GM18909 (cell line): ENCODE measurements around the gene BID.
"Not testable (repeated sequence)": the region's sequence is repeated elsewhere in the genome, so short reads cannot be mapped to it uniquely, and the experiment has no call there.

Experiments used
- ATAC-seq: cut with Tn5 transposase; IDR thresholded peaks from one replicate; pipeline ENCODE4 v1.9.1; 2021; ENCODE audit warnings: mild to moderate bottlenecking; ENCODE audit not compliant: unreplicated experiment, poor library complexity

Gene BID

DNA sequence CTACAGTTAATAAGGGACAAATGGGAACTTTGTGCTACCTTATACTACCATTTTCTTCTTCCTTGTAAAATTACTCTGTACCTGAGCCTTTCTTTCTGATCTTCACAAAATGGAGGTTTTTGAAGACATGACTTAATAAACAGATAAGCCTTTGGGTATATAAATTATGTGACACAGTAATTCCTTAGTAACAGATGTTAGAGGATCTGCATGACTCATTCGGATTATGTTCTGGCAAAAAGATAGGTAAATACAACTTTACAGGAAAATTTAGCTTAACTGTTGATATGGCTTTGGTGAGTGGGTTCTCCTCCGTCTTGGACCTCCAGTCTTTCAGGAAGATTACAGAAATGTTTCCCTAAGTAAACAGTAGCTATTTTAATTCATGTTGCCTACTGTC, 61.8 kb downstream of the BID start:
- ATAC-seq, result no peak

DNA sequence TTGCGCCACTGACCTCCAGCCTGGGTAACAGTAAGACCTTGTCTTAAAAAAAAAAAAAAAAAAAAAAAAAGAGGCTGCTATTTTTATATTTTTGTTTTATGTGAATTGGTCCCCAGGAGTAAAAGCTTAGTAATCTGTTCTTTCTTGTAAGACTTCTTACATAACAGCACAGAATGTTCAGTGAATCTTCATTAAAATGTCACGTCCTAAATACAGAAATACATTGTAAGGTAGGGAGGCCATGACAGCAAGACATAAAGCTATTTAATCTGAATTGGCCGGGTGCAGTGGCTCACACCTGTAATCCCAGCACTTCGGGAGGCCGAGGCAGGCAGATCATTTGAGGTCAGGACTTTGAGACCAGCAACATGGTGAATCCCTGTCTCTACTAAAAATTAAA, 64.2 kb downstream of the BID start:
- no peak for ATAC-seq

DNA sequence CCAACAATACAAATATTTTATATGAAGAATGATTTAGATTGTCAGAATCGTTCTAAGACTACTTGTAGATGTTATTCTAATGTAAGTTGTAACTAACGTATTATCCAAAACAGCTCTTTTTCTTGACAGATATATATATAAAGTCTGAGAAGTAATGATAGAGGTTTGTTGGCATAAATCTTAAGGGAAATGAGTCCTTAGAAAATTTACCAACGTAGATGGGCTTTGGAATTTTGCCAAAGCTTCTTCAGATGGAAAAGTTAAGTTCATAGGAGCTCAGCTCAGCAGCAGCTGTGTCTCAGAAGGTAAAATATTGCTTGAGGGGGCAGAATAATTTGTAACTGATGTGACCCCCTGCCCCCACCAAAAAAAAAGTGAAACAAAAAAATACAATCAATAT, 66.7 kb downstream of the BID start:
- ATAC-seq, result no peak

DNA sequence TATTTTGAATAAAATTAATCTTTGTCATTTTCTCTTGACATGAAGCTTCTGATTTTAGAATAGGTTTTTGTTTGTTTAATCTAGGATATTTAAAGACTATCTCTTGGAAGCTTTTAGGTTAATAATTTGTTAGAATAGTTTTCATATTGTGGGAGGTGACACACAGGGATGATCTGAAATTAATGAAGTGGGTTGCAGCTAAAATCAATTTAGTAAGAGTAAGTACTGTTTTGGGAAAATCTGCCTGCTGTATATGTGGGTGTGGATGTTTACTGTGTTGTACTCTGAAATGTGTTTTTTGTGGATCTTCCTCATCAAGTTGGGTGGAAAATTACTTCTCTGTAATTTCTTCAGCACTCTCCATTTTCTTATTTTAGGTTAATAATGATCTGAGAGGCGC, 67.3 kb downstream of the BID start:
- no peak for ATAC-seq

DNA sequence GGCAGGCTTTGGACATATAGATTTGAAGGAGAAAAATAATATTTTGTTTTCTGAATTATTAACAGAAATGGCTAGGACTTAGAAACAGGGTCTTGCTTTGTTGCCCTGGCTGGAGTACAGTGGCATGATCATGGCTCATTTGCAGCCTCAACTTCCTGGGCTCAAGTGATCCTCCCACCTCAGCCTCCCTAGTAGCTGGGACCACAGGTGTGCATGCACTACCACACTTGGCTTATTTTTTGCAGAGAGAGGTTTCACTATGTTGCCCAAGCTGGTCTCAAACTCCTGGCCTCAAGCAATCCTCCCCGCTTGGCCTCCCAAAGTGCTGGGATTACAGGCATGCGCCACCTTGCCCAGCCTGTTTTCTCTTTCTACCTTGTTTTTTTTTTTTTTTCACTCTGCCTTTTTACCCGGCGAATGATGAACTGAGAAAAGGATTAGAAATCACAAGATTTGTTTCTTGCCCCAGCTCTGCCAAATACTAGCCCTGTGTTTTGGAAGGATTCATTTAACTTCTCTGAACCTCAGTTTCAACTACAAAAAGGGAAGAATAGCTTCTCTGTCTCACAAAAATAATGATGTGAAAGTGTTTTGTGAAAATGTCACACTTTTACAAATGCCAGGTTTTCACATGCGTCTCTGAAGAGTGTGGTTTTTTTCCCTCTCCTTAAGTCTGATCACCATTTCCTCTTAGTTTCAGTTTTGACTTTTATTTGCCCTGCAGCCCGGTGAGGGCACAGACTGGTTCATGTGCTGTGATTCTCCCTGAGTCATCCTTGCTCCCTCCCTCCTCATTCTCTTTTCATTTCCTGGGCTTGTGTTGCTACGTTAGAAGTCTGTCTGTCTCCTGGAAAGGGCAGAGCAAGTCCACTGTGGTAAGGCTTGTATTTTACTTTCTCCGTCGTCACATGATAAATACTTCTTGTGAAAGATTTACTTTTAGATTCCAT, 68.0 kb downstream of the BID start:
- peak; percentile 79 for ATAC-seq

DNA sequence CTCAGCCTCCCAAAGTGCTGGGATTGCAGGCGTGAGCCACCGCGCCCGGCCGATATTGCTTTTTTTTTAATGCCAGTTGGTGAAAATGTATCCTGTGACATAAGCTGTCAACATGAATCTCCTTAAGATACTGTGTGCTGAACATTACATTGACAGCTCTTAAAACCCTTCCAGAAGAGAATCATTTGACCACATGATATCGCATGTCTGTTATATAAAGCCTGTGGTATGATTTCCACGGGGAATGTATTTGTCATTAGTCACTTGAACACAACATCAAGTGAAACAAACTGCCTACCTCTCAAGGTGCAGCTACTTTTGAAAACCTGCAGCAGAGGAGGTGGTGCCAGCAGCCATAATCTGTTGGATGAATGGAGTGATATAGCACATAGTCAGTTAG, 68.7 kb downstream of the BID start:
- no peak for ATAC-seq

DNA sequence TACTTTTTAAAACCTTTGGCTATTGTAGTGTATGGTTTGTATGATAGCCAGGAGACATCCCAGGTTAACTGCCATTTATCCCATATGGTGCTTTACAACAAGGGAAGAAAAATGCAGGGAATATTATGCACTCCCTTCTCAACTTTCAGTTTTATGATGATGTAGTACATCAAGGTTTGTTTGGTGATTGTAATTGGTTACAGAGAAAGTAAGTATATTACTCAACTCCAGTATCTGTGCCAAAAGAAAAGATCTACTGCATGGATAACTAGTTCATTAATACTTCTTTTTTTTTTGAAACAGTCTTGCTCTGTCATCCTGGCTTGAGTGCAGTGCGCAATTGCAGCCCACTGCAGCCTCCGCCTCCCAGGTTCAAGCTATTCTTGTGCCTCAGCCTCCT, 70.5 kb downstream of the BID start:
- ATAC-seq, result no peak

DNA sequence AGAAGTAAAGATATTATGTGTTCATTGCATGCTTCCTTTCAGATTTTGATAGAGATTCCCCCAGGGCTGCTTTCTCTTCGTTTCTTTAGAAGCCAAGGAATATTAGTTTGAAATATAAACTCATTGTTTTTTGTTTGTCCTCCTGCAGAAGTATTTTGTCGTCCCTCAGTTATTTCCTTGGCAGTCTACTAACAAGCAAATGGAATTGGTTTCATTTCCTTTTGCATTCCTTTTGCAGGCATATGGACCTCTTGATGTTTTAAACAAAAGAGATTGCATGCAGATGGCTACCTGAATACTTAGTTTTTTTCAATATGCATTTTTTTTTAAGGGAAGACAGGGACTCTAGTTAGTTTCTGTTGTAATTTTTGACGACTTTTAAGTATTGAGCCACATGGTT, 73.5 kb downstream of the BID start:
- no peak for ATAC-seq

DNA sequence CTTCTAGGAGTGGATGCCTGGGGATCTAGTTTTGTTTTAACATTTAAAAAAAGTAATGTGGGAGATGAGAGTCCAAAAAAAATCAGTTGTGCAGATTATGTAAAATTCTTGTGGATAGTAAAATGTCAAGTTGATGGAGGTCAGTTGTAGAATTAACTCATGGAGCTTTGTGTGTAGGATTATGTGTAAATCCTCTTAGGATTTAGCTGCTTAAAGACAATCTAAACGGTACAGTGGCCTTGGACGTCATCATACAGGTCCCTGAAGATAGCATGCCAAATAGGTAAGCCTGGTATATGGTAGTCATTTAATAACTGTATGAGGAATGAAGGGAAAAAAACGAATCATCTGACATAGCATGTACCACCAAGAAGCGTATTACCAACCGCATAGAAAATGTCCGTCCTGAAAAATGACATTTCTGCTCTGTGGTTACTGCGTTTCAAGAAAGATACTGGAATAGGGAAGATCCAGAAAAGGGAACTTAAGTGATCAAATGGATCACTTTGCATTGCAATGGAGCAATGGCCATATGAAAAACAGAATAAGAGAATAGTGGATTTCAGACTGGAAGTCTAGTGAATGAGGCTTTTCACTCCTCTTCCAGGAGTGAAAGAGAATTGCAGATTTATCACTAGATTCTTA, 74.5 kb downstream of the BID start:
- ATAC-seq, result no peak

DNA sequence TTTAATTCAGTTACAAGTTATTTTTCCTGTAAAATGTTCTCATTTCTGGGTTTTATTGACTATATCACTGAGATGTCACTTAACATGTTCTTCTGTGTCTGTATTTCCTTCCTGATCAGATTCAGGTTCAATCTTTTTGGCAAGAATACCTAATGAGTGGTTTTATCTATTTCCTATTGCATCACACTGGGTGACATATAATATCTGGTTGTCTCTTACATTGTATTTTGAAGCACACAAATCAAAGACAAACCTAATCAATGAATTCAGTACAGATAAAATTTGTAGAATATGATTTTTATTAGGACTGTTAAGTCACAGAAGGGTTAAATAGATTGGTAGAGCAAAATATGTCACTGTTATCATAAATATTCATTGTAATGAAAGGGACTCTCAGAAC, 75.3 kb downstream of the BID start:
- no peak for ATAC-seq

DNA sequence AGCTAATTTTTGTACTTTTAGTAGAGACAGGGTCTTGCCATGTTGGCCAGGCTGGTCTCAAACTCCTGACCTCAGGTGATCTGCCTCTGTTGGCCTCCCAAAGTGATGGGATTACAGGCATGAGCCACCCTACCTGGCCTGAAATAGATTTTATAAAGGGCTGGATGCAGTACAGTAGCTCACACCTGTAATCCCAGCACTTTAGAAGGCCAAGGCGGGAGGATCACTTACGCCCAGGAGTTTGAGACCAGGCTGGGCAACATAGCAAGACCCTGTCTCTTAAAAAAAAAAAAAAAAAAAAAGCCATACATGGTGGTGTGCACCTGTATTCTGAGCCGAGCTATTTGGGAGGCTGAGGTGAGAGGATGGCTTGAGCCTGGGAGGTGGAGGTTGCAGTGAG, 76.0 kb downstream of the BID start:
- not testable (repeated sequence) for ATAC-seq

DNA sequence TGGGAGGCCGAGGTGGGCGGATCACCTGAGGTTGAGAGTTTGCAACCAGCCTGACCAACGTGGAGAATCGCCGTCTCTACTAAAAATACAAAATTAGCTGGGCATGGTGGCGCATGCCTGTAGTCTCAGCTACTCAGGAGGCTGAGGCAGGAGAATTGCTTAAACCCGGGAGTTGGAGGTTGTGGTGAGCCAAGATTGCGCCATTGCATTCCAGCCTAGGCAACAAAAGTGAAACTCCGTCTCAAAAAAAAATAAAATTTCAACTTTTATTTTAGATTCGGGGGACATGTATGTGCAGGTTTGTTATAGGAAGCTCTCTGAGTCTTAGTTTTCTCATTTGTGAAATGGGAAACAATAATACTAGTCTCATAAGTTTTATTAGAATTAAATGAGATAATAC, 77.1 kb downstream of the BID start:
- ATAC-seq, result not testable (repeated sequence)

DNA sequence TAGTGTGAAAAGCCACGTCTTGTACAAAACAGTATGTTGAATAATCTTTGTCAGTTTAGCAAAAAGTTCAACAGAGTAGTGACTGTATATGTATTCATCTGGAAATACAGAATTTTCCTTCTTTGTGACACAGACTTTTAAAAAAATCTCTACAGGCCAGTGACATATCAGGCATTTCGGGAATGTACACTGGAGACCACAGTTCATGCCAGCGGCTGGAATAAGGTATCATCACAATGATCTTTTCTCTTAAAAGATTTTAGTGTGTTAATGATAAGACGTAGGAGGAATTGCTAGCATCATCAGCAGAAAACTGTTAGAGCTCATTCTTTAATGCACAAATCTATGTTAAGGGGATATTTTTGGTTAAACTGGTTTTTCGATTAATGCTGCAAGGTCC, 78.3 kb downstream of the BID start:
- no peak for ATAC-seq

DNA sequence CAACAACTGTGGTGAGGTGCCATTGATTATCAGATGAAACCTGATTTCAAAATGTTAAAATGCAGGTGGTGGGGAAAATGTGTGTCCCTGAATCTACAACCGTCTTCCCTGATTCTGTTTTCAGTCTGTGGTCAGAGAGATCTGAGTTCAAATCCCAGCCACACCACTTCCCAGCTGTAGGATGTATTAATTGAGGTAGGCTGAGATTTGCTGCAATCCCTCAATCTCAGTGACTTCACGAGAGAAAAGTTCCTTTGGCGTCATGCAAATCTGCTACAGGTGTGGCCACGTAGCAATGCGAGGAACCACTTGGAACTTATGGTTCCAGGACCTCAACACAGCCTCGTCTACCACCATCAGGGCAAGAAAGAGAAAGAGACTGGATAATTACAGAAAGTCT, 79.5 kb downstream of the BID start:
- ATAC-seq, result no peak

DNA sequence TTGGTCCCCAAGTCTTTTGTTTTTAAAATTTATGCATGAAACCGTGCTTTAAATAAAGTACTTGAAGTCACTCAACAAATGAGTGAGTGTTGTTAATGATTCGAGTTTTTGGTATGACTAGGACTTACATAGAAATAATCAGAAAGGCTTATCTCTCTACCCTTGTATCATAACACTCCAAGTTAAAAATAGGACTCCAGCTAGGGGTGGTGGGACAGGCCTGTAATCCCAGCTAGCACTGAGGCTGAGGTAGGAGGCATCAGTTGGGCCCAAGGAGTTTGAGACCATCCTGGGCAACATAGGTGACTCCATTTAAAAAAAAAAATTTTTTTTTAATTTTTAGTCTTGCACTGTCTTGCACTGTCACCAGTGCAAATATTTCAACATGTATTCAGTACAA, 80.1 kb downstream of the BID start:
- no peak for ATAC-seq

DNA sequence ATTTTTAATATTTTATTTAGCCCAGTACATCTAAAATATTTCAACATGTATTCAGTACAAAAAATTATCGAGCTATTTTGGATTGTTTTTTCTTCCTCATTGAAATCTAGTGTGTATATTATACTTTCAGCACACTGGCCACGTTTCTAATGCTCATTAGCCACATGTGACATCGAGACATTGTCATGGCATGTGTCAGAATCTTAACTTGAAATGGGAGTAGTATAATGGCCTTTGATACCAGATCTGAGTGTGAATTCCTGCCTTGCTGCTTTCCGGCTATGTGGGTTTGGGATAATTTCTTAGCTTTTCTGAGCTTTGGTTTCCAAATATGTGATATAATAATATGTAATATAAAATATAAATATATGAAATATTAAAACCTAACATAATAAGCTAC, 81.4 kb downstream of the BID start:
- ATAC-seq, result no peak

DNA sequence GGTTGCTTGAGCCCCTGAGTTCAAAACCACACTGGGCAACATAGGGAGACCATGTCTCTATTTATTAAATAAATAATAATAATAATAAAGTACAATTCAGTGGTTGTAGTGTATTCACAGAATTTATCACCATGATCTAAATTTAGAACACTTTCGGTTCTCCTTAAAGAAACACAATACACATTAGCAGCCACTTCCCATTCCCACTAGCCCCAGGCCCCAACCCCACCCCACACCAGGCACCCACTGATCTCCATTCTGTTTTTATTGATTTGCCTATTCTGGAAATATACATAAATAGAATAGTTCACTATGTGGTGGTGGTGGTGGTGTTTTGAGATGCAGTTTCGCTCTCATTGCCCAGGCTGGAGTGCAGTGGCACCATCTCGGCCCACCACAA, 90.0 kb downstream of the BID start:
- no peak for ATAC-seq
